ENCODE measurements around the gene ARHGAP42.

DNA sequence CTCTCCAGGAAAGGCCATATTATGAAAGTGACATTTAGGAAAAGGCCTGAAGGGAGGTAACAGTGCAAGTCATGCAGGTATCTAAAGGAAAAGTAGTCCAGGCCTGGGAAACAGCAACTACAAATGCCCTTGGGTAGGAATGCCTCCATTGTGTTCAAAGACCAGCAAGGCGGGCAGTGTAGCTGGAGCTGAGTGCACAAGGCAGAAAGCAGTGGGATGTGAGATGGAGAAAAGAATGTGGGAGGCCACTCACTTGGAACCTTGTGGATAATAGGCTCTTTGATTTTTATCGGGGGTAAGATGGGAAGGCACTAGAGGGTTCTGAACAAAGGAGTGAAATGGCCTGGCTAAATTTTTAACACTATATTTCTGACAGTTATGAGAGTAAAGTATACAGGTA is 253.9 kb downstream of the ARHGAP42 start:
- TF ChIP-seq, protein P1, sequence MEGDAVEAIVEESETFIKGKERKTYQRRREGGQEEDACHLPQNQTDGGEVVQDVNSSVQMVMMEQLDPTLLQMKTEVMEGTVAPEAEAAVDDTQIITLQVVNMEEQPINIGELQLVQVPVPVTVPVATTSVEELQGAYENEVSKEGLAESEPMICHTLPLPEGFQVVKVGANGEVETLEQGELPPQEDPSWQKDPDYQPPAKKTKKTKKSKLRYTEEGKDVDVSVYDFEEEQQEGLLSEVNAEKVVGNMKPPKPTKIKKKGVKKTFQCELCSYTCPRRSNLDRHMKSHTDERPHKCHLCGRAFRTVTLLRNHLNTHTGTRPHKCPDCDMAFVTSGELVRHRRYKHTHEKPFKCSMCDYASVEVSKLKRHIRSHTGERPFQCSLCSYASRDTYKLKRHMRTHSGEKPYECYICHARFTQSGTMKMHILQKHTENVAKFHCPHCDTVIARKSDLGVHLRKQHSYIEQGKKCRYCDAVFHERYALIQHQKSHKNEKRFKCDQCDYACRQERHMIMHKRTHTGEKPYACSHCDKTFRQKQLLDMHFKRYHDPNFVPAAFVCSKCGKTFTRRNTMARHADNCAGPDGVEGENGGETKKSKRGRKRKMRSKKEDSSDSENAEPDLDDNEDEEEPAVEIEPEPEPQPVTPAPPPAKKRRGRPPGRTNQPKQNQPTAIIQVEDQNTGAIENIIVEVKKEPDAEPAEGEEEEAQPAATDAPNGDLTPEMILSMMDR (IDR thresholded peaks at IDR 0.05): no peak
- TF ChIP-seq POLR2A (IDR thresholded peaks at IDR 0.05): no peak

All from adrenal gland (tissue), 5 donors.